Calu3 (cell line): Measurements from ENCODE around the gene SMIM23. TPM values are rescaled to one million over a fixed set of nuclear protein-coding genes. Genes with fewer than 3 reads are reported as not detected.

Experiments
- BruUV-seq: library from RNA; stranded (reverse); fragments of 400-500 nt; replicated peaks from 2 replicates; lab custom pipeline; 2021; lab: Mats Ljungman, UMichigan
- CTCF ChIA-PET: fragments of 300-600 bp; sonication (Branson Sonifier 250); formaldehyde crosslinking; loops from one replicate; lab custom pipeline; 2022; ENCODE audit warnings: antibody characterized with exemption; lab: Charles Lee
- DNase-seq: peaks from one replicate; pipeline ENCODE4 v3.0.0; 2022
- H3K27ac Mint-ChIP-seq: one replicate; pipeline ENCODE4 v1.8.0; 2022; ENCODE audit warnings: mixed read lengths; ENCODE audit not compliant: unreplicated experiment
- H3K27me3 Mint-ChIP-seq: one replicate; pipeline ENCODE4 v1.8.0; 2022; ENCODE audit warnings: mixed read lengths; ENCODE audit not compliant: unreplicated experiment
- H3K36me3 Mint-ChIP-seq: one replicate; pipeline ENCODE4 v1.8.0; 2022; ENCODE audit warnings: mild to moderate bottlenecking, moderate library complexity, mixed read lengths; ENCODE audit not compliant: insufficient read depth, unreplicated experiment
- H3K4me1 Mint-ChIP-seq: one replicate; pipeline ENCODE4 v1.8.0; 2022; ENCODE audit warnings: mild to moderate bottlenecking, low read depth, mixed read lengths; ENCODE audit not compliant: unreplicated experiment
- H3K4me3 Mint-ChIP-seq: one replicate; pipeline ENCODE4 v1.8.0; 2022; ENCODE audit warnings: mild to moderate bottlenecking, low read depth, moderate library complexity, mixed read lengths; ENCODE audit not compliant: unreplicated experiment
- H3K9me3 Mint-ChIP-seq: one replicate; pipeline ENCODE4 v1.8.0; 2022; ENCODE audit warnings: low read depth, mixed read lengths; ENCODE audit not compliant: unreplicated experiment
- intact Hi-C: fragments of 100-400 bp; cut with micrococcal nuclease; formaldehyde crosslinking; loops from one replicate; pipeline ENCODE4 v1.10.0; 2022; ENCODE audit not compliant: unreplicated experiment
- total RNA-seq: library from RNA; stranded (reverse); gene quantifications from 2 replicates; pipeline ENCODE4 v1.2.3, GENCODE V29; 2022
- TF ChIP-seq, protein P1 (sequence below): fragments of 200-600 bp; IDR thresholded peaks from one replicate; pipeline ENCODE4 v1.8.0; 2022; ENCODE audit warnings: antibody characterized with exemption; ENCODE audit not compliant: unreplicated experiment

SMIM23 gene
- total RNA-seq, 1 experiment from 2014 or later = not detected

GRCh38 chr5:171782332-171782966 lies 3.2 kb upstream of the SMIM23 start:
- H3K36me3 Mint-ChIP-seq = no peaks in the 10 kb centered on the region
- no peak overlapping the region for H3K4me3 Mint-ChIP-seq
- no TSS peak for BruUV-seq
- intact Hi-C loops = no loop called here
- no peak overlapping the region for H3K27ac Mint-ChIP-seq
- CTCF ChIA-PET = no interaction called here
- H3K4me1 Mint-ChIP-seq = peaks cover 9% of the 10 kb centered on the region
- H3K9me3 Mint-ChIP-seq = no peaks in the 10 kb centered on the region
- peaks cover 96% of the 10 kb centered on the region for H3K27me3 Mint-ChIP-seq
- TF ChIP-seq, protein P1, sequence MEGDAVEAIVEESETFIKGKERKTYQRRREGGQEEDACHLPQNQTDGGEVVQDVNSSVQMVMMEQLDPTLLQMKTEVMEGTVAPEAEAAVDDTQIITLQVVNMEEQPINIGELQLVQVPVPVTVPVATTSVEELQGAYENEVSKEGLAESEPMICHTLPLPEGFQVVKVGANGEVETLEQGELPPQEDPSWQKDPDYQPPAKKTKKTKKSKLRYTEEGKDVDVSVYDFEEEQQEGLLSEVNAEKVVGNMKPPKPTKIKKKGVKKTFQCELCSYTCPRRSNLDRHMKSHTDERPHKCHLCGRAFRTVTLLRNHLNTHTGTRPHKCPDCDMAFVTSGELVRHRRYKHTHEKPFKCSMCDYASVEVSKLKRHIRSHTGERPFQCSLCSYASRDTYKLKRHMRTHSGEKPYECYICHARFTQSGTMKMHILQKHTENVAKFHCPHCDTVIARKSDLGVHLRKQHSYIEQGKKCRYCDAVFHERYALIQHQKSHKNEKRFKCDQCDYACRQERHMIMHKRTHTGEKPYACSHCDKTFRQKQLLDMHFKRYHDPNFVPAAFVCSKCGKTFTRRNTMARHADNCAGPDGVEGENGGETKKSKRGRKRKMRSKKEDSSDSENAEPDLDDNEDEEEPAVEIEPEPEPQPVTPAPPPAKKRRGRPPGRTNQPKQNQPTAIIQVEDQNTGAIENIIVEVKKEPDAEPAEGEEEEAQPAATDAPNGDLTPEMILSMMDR = no peak
- no peak for DNase-seq

GRCh38 chr5:171783051-171783450 lies 2.6 kb upstream of the SMIM23 start:
- peaks cover 9% of the 10 kb centered on the region for H3K4me1 Mint-ChIP-seq
- BruUV-seq = no TSS peak
- H3K27ac Mint-ChIP-seq = no peak overlapping the region
- TF ChIP-seq, protein P1 = no peak
- H3K4me3 Mint-ChIP-seq = no peak overlapping the region
- no peaks in the 10 kb centered on the region for H3K9me3 Mint-ChIP-seq
- CTCF ChIA-PET = no interaction called here
- no peaks in the 10 kb centered on the region for H3K36me3 Mint-ChIP-seq
- no peak for DNase-seq
- intact Hi-C loops = no loop called here
- H3K27me3 Mint-ChIP-seq = peaks cover 93% of the 10 kb centered on the region

DNA sequence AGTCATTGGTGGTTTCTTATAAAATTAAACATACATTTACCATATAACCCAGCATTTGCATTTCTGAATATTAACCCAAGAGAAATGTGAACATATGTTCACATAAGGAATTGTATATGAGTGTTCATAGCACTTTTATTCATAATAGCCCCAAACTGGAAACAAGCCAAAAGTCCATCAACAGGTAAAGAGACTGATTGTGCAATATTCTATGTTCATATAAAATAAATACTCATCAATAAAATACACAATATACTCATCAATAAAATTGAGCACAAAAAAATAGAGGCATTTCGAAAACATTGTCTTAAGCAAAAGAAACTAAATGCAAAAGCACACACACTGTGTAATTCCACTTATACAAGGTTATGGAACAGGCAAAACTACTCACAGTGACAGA lies 3.7 kb downstream of the SMIM23 start:
- H3K36me3 Mint-ChIP-seq = no peaks in the 10 kb centered on the region
- intact Hi-C loops = no loop called here
- no peaks in the 10 kb centered on the region for H3K9me3 Mint-ChIP-seq
- H3K27me3 Mint-ChIP-seq = peaks cover 72% of the 10 kb centered on the region
- BruUV-seq = no TSS peak
- no peak overlapping the region for H3K27ac Mint-ChIP-seq
- no peak for DNase-seq
- no peaks in the 10 kb centered on the region for H3K4me1 Mint-ChIP-seq
- CTCF ChIA-PET = no interaction called here
- no peak overlapping the region for H3K4me3 Mint-ChIP-seq
- TF ChIP-seq, protein P1 = no peak

- TF ChIP-seq, protein P1 = no peak
- BruUV-seq = no TSS peak
- Mint-ChIP-seq H3K4me1 (no peaks in the 10 kb centered on the region), H3K27me3 (peaks cover 72% of the 10 kb centered on the region), H3K4me3 (no peak overlapping the region), H3K36me3 (no peaks in the 10 kb centered on the region), H3K9me3 (no peaks in the 10 kb centered on the region), H3K27ac (no peak overlapping the region)
- CTCF ChIA-PET = no interaction called here
- DNase-seq = no peak
- intact Hi-C loops = no loop called here
Observed at GRCh38 chr5:171790408-171790807, 4.8 kb downstream of the SMIM23 start.
